Ishikawa (cell line): ENCODE results near the gene ACSM3.

ENCODE experiments used
- CREB1 ChIP-seq: IDR thresholded peaks from 2 replicates; pipeline ENCODE4 v1.6.1; 2012; ENCODE audit warnings: low read depth
- EP300 ChIP-seq: IDR thresholded peaks from 2 replicates; pipeline ENCODE4 v1.6.1; 2012; ENCODE audit warnings: borderline replicate concordance
- FOXM1 ChIP-seq: IDR thresholded peaks from 2 replicates; pipeline ENCODE4 v1.6.1; 2012; ENCODE audit warnings: low read depth, borderline replicate concordance
- NFIC ChIP-seq: IDR thresholded peaks from 2 replicates; pipeline ENCODE4 v1.6.1; 2012
- RAD21 ChIP-seq: IDR thresholded peaks from 2 replicates; pipeline ENCODE4 v1.6.1; 2012; ENCODE audit warnings: low read depth
- YY1 ChIP-seq: IDR thresholded peaks from 2 replicates; pipeline ENCODE4 v1.6.1; 2012; ENCODE audit warnings: low read depth
- TF ChIP-seq, protein P1 (sequence below): IDR thresholded peaks from 2 replicates; pipeline ENCODE4 v1.6.1; 2012; ENCODE audit warnings: low read depth, mild to moderate bottlenecking

DNA sequence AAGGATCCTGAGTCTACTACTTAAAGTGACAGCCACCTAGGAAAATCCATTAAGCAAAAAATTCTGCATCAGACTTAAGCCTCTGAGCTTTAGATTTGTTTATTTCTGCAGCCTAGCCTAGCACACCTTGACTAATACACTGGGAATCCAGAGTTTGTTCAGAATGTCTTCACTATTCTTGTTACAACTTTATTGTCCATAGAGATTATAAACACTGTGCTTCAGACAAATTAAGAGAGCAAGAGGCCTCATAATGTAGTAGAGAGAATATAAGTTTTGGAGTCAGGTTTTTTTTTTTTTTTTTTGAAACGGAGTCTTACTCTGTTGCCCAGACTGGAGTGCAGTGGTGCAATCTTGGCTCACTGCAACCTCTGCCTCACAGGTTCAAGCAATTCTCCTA, 13.3 kb upstream of the ACSM3 start:
- no peak for TF ChIP-seq EP300
- TF ChIP-seq CREB1 = no peak
- TF ChIP-seq RAD21 = no peak
- TF ChIP-seq, protein P1, sequence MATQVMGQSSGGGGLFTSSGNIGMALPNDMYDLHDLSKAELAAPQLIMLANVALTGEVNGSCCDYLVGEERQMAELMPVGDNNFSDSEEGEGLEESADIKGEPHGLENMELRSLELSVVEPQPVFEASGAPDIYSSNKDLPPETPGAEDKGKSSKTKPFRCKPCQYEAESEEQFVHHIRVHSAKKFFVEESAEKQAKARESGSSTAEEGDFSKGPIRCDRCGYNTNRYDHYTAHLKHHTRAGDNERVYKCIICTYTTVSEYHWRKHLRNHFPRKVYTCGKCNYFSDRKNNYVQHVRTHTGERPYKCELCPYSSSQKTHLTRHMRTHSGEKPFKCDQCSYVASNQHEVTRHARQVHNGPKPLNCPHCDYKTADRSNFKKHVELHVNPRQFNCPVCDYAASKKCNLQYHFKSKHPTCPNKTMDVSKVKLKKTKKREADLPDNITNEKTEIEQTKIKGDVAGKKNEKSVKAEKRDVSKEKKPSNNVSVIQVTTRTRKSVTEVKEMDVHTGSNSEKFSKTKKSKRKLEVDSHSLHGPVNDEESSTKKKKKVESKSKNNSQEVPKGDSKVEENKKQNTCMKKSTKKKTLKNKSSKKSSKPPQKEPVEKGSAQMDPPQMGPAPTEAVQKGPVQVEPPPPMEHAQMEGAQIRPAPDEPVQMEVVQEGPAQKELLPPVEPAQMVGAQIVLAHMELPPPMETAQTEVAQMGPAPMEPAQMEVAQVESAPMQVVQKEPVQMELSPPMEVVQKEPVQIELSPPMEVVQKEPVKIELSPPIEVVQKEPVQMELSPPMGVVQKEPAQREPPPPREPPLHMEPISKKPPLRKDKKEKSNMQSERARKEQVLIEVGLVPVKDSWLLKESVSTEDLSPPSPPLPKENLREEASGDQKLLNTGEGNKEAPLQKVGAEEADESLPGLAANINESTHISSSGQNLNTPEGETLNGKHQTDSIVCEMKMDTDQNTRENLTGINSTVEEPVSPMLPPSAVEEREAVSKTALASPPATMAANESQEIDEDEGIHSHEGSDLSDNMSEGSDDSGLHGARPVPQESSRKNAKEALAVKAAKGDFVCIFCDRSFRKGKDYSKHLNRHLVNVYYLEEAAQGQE = no peak
- no peak for TF ChIP-seq FOXM1
- no peak for TF ChIP-seq NFIC
- no peak for TF ChIP-seq YY1
